Endodermal cell (in vitro differentiated cells): ENCODE results near the gene ATRN. TPM values are rescaled to one million over a fixed set of nuclear protein-coding genes. Genes with fewer than 3 reads are reported as not detected.

ENCODE experiments used
- DNase-seq: peaks from one replicate; pipeline ENCODE4 v3.0.0-alpha.2; 2017
- H3K27ac ChIP-seq: 2 replicates; pipeline ENCODE4 v1.5.1; 2013; ENCODE audit warnings: mild to moderate bottlenecking, low read depth, low read length, moderate library complexity
- H3K27me3 ChIP-seq: 2 replicates; pipeline ENCODE4 v1.6.1; 2013; ENCODE audit warnings: mild to moderate bottlenecking, low read length, moderate library complexity; ENCODE audit not compliant: insufficient read depth, control insufficient read depth, poor library complexity, severe bottlenecking
- H3K36me3 ChIP-seq: 2 replicates; pipeline ENCODE4 v1.7.0; 2013; ENCODE audit warnings: mild to moderate bottlenecking, low read length, moderate library complexity; ENCODE audit not compliant: control insufficient read depth, insufficient read depth
- H3K4me1 ChIP-seq: one replicate; pipeline ENCODE4 v1.7.0; 2013; ENCODE audit warnings: low read length; ENCODE audit not compliant: control insufficient read depth, insufficient read depth
- H3K4me3 ChIP-seq: 2 replicates; pipeline ENCODE4 v1.5.1; 2013; ENCODE audit warnings: mild to moderate bottlenecking, low read length, moderate library complexity
- H3K9ac ChIP-seq: 2 replicates; pipeline ENCODE4 v1.6.1; 2013; ENCODE audit warnings: mild to moderate bottlenecking, low read length, moderate library complexity; ENCODE audit not compliant: poor library complexity, severe bottlenecking; ENCODE audit errors: extremely low read depth
- H3K9me3 ChIP-seq: 2 replicates; pipeline ENCODE4 v1.6.1; 2013; ENCODE audit warnings: mild to moderate bottlenecking, low read length, moderate library complexity; ENCODE audit not compliant: control insufficient read depth
- H3K27ac Mint-ChIP-seq: 2 replicates; pipeline ENCODE4 v1.8.0; 2020; ENCODE audit warnings: mixed read lengths
- H3K27me3 Mint-ChIP-seq: 2 replicates; pipeline ENCODE4 v1.8.0; 2021; ENCODE audit warnings: mild to moderate bottlenecking, mixed read lengths; ENCODE audit not compliant: insufficient read depth
- H3K36me3 Mint-ChIP-seq: 2 replicates; pipeline ENCODE4 v1.8.0; 2020; ENCODE audit warnings: low read depth, mixed read lengths
- H3K4me1 Mint-ChIP-seq: 2 replicates; pipeline ENCODE4 v1.8.0; 2020; ENCODE audit warnings: mixed read lengths
- H3K4me3 Mint-ChIP-seq: 2 replicates; pipeline ENCODE4 v1.8.0; 2020; ENCODE audit warnings: mild to moderate bottlenecking, moderate library complexity, mixed read lengths
- H3K9me3 Mint-ChIP-seq: 2 replicates; pipeline ENCODE4 v1.8.0; 2020; ENCODE audit warnings: mild to moderate bottlenecking, mixed read lengths
- WGBS, 2 experiments: methylation state at CpG; one replicate each; pipeline versions ENCODE4 v1.1.5 to v1.1.7; 2013; ENCODE audit warnings: missing lambda C conversion rate in 2 of 2, mixed read lengths in 1 of 2; ENCODE audit not compliant: insufficient coverage in 1 of 2, insufficient read length in 1 of 2; 5-methylcytosine and 5-hydroxymethylcytosine counted together
- total RNA-seq, 2 donors: library from RNA; stranded (reverse); fragmentation: NEBNext Ultra II Directional in 1 of 2; extraction: Animal tissue kit (Norgen Biotek cat#: 25700) in 1 of 2; gene quantifications; 2 replicates in 1 of 2; 3 replicates in 1 of 2; pipeline ENCODE4 v1.2.1, GENCODE V29; 2021
- TF ChIP-seq, protein P1 (sequence below): fragments of 200-600 bp; sonication (generic); conservative IDR thresholded peaks from 2 replicates; pipeline ENCODE4 v1.5.0; 2021; ENCODE audit warnings: antibody characterized with exemption, mild to moderate bottlenecking

The ATRN gene
- total RNA-seq, 2 donors from 2014 or later = 27.4 to 31.2 TPM

DNA sequence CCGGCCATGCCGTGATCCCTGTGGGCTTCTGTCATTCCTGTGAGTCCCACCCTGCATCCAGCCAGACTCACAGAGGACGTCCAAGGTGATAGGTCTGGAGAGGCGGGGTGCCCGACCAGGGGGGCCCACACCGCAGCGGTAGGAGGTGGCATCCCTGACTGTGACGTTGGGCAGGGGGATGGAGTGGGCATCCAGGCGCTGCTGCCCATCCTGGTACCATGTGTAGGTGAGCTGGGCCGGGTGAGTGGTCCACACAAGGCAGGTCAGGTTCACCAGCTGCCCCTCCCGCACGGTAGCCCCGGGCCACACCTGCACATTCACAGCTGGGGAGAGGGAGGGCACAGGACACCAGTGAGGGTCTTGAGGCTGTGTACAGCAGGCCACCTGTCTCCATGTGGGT lies 222.6 kb downstream of the ATRN start:
- no peak overlapping the region for H3K9ac ChIP-seq
- H3K4me1 Mint-ChIP-seq = no peaks in the 10 kb centered on the region
- 89 to 91% methylated on average over 8 to 13 of the region's 13 CpGs for WGBS, 2 experiments
- DNase-seq = no peak
- H3K36me3 ChIP-seq = no peaks in the 10 kb centered on the region
- H3K9me3 ChIP-seq = no peaks in the 10 kb centered on the region
- no peaks in the 10 kb centered on the region for H3K4me1 ChIP-seq
- TF ChIP-seq, protein P1, sequence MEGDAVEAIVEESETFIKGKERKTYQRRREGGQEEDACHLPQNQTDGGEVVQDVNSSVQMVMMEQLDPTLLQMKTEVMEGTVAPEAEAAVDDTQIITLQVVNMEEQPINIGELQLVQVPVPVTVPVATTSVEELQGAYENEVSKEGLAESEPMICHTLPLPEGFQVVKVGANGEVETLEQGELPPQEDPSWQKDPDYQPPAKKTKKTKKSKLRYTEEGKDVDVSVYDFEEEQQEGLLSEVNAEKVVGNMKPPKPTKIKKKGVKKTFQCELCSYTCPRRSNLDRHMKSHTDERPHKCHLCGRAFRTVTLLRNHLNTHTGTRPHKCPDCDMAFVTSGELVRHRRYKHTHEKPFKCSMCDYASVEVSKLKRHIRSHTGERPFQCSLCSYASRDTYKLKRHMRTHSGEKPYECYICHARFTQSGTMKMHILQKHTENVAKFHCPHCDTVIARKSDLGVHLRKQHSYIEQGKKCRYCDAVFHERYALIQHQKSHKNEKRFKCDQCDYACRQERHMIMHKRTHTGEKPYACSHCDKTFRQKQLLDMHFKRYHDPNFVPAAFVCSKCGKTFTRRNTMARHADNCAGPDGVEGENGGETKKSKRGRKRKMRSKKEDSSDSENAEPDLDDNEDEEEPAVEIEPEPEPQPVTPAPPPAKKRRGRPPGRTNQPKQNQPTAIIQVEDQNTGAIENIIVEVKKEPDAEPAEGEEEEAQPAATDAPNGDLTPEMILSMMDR = no peak
- H3K27me3 Mint-ChIP-seq = no peaks in the 10 kb centered on the region
- no peak overlapping the region for H3K27ac Mint-ChIP-seq
- no peak overlapping the region for H3K27ac ChIP-seq
- no peaks in the 10 kb centered on the region for H3K36me3 Mint-ChIP-seq
- no peak overlapping the region for H3K4me3 Mint-ChIP-seq
- peaks cover 2% of the 10 kb centered on the region for H3K9me3 Mint-ChIP-seq
- no peak overlapping the region for H3K4me3 ChIP-seq
- no peaks in the 10 kb centered on the region for H3K27me3 ChIP-seq

DNA sequence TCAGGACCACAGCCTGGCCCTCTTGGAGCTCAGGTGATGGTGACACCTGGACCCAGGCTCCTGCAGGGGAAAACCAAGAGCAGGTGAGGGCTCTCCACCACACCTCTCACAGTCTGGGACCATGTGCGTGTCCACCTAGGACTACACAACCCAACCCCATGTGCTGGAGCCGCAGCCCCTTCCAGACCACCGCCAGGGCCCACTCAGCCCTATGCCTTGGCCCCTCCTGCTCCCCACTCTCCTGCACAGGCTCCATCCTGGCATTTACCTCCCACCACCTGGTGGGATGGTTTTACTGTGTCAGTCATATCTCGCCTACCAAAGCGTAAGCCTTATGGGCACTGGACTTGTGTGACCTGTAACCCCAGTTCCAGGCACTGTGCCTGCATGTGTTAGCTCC lies 224.0 kb downstream of the ATRN start:
- no peak overlapping the region for H3K27ac Mint-ChIP-seq
- TF ChIP-seq, protein P1 = no peak
- DNase-seq = peak; percentile 32
- Histone ChIP-seq H3K4me1 (no peaks in the 10 kb centered on the region), H3K9ac (no peak overlapping the region), H3K27me3 (no peaks in the 10 kb centered on the region), H3K36me3 (no peaks in the 10 kb centered on the region), H3K9me3 (no peaks in the 10 kb centered on the region), H3K27ac (no peak overlapping the region), H3K4me3 (no peak overlapping the region)
- H3K27me3 Mint-ChIP-seq = no peaks in the 10 kb centered on the region
- no peaks in the 10 kb centered on the region for H3K4me1 Mint-ChIP-seq
- H3K4me3 Mint-ChIP-seq = no peak overlapping the region
- H3K36me3 Mint-ChIP-seq = no peaks in the 10 kb centered on the region
- WGBS, 2 experiments = 94 to 100% methylated on average over 2 to 5 of the region's 5 CpGs
- H3K9me3 Mint-ChIP-seq = peaks cover 2% of the 10 kb centered on the region

DNA sequence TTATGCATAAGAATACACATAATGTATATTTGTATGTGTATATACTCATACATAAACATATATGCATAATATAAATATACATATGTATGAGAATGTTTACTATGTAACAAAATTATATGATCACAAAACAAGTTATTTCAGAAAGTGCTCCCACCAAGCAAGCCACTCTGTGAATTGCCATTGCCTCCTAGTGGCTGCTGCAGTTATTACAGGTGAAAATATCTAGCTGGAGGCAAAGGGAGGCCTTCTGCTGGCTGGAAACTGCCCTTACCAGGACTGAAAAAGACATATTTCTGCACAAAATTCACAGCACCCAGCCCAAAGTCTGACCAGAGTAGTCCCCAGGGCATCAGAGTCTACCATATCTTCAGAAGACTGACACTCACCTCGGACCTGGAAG lies 225.4 kb downstream of the ATRN start:
- no peaks in the 10 kb centered on the region for H3K27me3 ChIP-seq
- no peaks in the 10 kb centered on the region for H3K36me3 Mint-ChIP-seq
- DNase-seq = peak; percentile 65
- H3K4me1 Mint-ChIP-seq = no peaks in the 10 kb centered on the region
- no peak overlapping the region for H3K4me3 ChIP-seq
- no peak overlapping the region for H3K9ac ChIP-seq
- H3K27me3 Mint-ChIP-seq = no peaks in the 10 kb centered on the region
- no peak overlapping the region for H3K27ac ChIP-seq
- 80 to 86% methylated on average over 1 of the region's 1 CpG for WGBS, 2 experiments
- TF ChIP-seq, protein P1 = peak; percentile 74
- no peaks in the 10 kb centered on the region for H3K36me3 ChIP-seq
- H3K9me3 Mint-ChIP-seq = peaks cover 2% of the 10 kb centered on the region
- no peak overlapping the region for H3K27ac Mint-ChIP-seq
- H3K9me3 ChIP-seq = no peaks in the 10 kb centered on the region
- H3K4me3 Mint-ChIP-seq = no peak overlapping the region
- no peaks in the 10 kb centered on the region for H3K4me1 ChIP-seq
